Prostate gland (tissue), 2 donors: ENCODE data around the gene CACNA1I.

Source experiments
- CTCF ChIP-seq, 4 experiments: fragments of 200-600 bp in 2 of 4; fragments of 450-650 bp in 2 of 4; sonication (generic) in 2 of 4; IDR thresholded peaks; 1 replicate in 3 of 4; 2 replicates in 1 of 4; pipeline ENCODE4 v1.5.1; 2016 to 2019; ENCODE audit warnings: antibody characterized with exemption in 4 of 4, mild to moderate bottlenecking in 2 of 4, moderate library complexity in 2 of 4
- POLR2A ChIP-seq: fragments of 450-650 bp; IDR thresholded peaks from one replicate; pipeline ENCODE4 v1.6.1; 2016; ENCODE audit warnings: antibody characterized with exemption, mild to moderate bottlenecking
- POLR2AphosphoS5 ChIP-seq: sonication (generic); formaldehyde crosslinking; IDR thresholded peaks from one replicate; pipeline ENCODE4 v1.6.1; 2017; ENCODE audit warnings: antibody characterized with exemption

- TF ChIP-seq CTCF (IDR thresholded peaks at IDR 0.05) (peak in 1 of 4 experiments; percentile 20), POLR2AphosphoS5 (peak; percentile 100), POLR2A (peak; percentile 87)
Measured at GRCh38 chr22:39532215-39533073, 38.1 kb upstream of the CACNA1I start, which contains the start of gene RPS19BP1.
